ENCODE measurements around the gene BTBD2. TPM values are rescaled to one million over a fixed set of nuclear protein-coding genes. Genes with fewer than 3 reads are reported as not detected.

The BTBD2 gene
- total RNA-seq, 1 donor from 2014 or later = 48.8 TPM

GRCh38 chr19:1957562-1958248 lies 57.8 kb downstream of the BTBD2 start:
- no peaks in the 10 kb centered on the region for H3F3A ChIP-seq (ENCODE audit: low read depth)
- H4K20me1 ChIP-seq (ENCODE audit: low read depth) = peaks cover 91% of the 10 kb centered on the region
- Mint-ChIP-seq H3K36me3 (no peaks in the 10 kb centered on the region), H3K27me3 (ENCODE audit: insufficient read depth, low read depth) (no peaks in the 10 kb centered on the region), H3K4me3 (no peak overlapping the region), H3K27ac (no peak overlapping the region), H3K9me3 (no peaks in the 10 kb centered on the region), H3K4me1 (peaks cover 13% of the 10 kb centered on the region)
- H3K4me2 ChIP-seq = no peak overlapping the region
- no peak overlapping the region for H2AFZ ChIP-seq (replicated peaks)
- DNase-seq (ENCODE audit: low spot score) = no peak
- no peaks in the 10 kb centered on the region for H3K9me3 ChIP-seq (ENCODE audit: low read depth)
- peak overlapping the region; percentile 37 for H3K9ac ChIP-seq
- H3K27ac ChIP-seq = no peak overlapping the region
- H3K4me1 ChIP-seq = peaks cover 12% of the 10 kb centered on the region
- peaks cover 92% of the 10 kb centered on the region for H3K79me2 ChIP-seq (ENCODE audit: low read depth)
- no peak overlapping the region for H3K4me3 ChIP-seq
- TF ChIP-seq EZH2phosphoT487 (IDR thresholded peaks at IDR 0.05) (no peak), CTCF (IDR thresholded peaks at IDR 0.05) (no peak)
- no peaks in the 10 kb centered on the region for H3K27me3 ChIP-seq
- H3K36me3 ChIP-seq = no peaks in the 10 kb centered on the region

GRCh38 chr19:1956868-1957492 lies 58.5 kb downstream of the BTBD2 start:
- Mint-ChIP-seq H3K9me3 (no peaks in the 10 kb centered on the region), H3K4me3 (no peak overlapping the region), H3K27me3 (ENCODE audit: insufficient read depth, low read depth) (no peaks in the 10 kb centered on the region), H3K27ac (no peak overlapping the region), H3K4me1 (peaks cover 13% of the 10 kb centered on the region), H3K36me3 (peaks cover 4% of the 10 kb centered on the region)
- Histone ChIP-seq H3K4me3 (no peak overlapping the region), H3K4me2 (no peak overlapping the region), H3K4me1 (peaks cover 12% of the 10 kb centered on the region), H3K27me3 (no peaks in the 10 kb centered on the region), H2AFZ (replicated peaks) (no peak overlapping the region), H3K36me3 (no peaks in the 10 kb centered on the region), H3K9ac (peak overlapping the region; percentile 37), H3K9me3 (ENCODE audit: low read depth) (no peaks in the 10 kb centered on the region), H3F3A (ENCODE audit: low read depth) (no peaks in the 10 kb centered on the region), H3K79me2 (ENCODE audit: low read depth) (peaks cover 93% of the 10 kb centered on the region), H4K20me1 (ENCODE audit: low read depth) (peaks cover 96% of the 10 kb centered on the region), H3K27ac (no peak overlapping the region)
- TF ChIP-seq EZH2phosphoT487 (IDR thresholded peaks at IDR 0.05) = no peak
- no peak for TF ChIP-seq EZH2 (IDR thresholded peaks at IDR 0.05)
- peak; percentile 34 for TF ChIP-seq CTCF (IDR thresholded peaks at IDR 0.05)
- peak; percentile 40 for DNase-seq (ENCODE audit: low spot score)

GRCh38 chr19:1956122-1956494 lies 59.4 kb downstream of the BTBD2 start:
- Histone ChIP-seq H3K4me2 (no peak overlapping the region), H3K79me2 (ENCODE audit: low read depth) (peaks cover 93% of the 10 kb centered on the region), H3K9ac (no peak overlapping the region), H3K36me3 (no peaks in the 10 kb centered on the region), H3K27me3 (no peaks in the 10 kb centered on the region), H3K4me1 (peaks cover 12% of the 10 kb centered on the region), H3K27ac (no peak overlapping the region), H4K20me1 (ENCODE audit: low read depth) (peaks cover 93% of the 10 kb centered on the region), H3K4me3 (no peak overlapping the region), H2AFZ (replicated peaks) (no peak overlapping the region), H3F3A (ENCODE audit: low read depth) (no peaks in the 10 kb centered on the region), H3K9me3 (ENCODE audit: low read depth) (no peaks in the 10 kb centered on the region)
- no peak overlapping the region for H3K4me3 Mint-ChIP-seq
- no peak for DNase-seq (ENCODE audit: low spot score)
- no peaks in the 10 kb centered on the region for H3K27me3 Mint-ChIP-seq (ENCODE audit: insufficient read depth, low read depth)
- H3K36me3 Mint-ChIP-seq = peaks cover 7% of the 10 kb centered on the region
- TF ChIP-seq EZH2phosphoT487 (IDR thresholded peaks at IDR 0.05) (no peak), CTCF (IDR thresholded peaks at IDR 0.05) (no peak), EZH2 (IDR thresholded peaks at IDR 0.05) (no peak)
- H3K9me3 Mint-ChIP-seq = no peaks in the 10 kb centered on the region
- peaks cover 13% of the 10 kb centered on the region for H3K4me1 Mint-ChIP-seq
- no peak overlapping the region for H3K27ac Mint-ChIP-seq
